Fibroblast of villous mesenchyme (primary cell): ENCODE results near the gene TMX2. TPM values are rescaled to one million over a fixed set of nuclear protein-coding genes. Genes with fewer than 3 reads are reported as not detected.
"Not testable (repeated sequence)": the region's sequence is repeated elsewhere in the genome, so short reads cannot be mapped to it uniquely, and the experiment has no call there.

Source experiments
- DNase-seq: peaks from one replicate; pipeline ENCODE4 v3.0.0-alpha.2; 2010; ENCODE audit warnings: low read depth
- H3K4me3 ChIP-seq: 2 replicates; pipeline ENCODE4 v1.5.1; 2011; ENCODE audit warnings: low read depth, mild to moderate bottlenecking, low read length
- CTCF ChIP-seq: IDR thresholded peaks from 2 replicates; pipeline ENCODE4 v1.5.1; 2012; ENCODE audit warnings: low read depth, mild to moderate bottlenecking, low read length; ENCODE audit not compliant: insufficient read depth
- total RNA-seq: library from RNA; depleted of rRNA; stranded (reverse); fragments of >200 nt; gene quantifications from 2 replicates; pipeline ENCODE4 v1.2.3, GENCODE V29; 2012

Gene TMX2
- total RNA-seq, 1 donor: 79.9 TPM

- H3K4me3 ChIP-seq: no peak overlapping the region
- TF ChIP-seq CTCF: no peak
- no peak for DNase-seq
Observed at GRCh38 chr11:57699813-57700212, 12.6 kb upstream of the TMX2 start.

GRCh38 chr11:57700425-57700824 lies 12.0 kb upstream of the TMX2 start:
- no peak for TF ChIP-seq CTCF
- DNase-seq: no peak
- H3K4me3 ChIP-seq: no peak overlapping the region

GRCh38 chr11:57703341-57703740 lies 9.1 kb upstream of the TMX2 start:
- H3K4me3 ChIP-seq: no peak overlapping the region
- no peak for TF ChIP-seq CTCF
- DNase-seq: no peak

- no peak for DNase-seq
- TF ChIP-seq CTCF: no peak
- H3K4me3 ChIP-seq: no peak overlapping the region
Observed at GRCh38 chr11:57704932-57705331, 7.5 kb upstream of the TMX2 start.

DNA sequence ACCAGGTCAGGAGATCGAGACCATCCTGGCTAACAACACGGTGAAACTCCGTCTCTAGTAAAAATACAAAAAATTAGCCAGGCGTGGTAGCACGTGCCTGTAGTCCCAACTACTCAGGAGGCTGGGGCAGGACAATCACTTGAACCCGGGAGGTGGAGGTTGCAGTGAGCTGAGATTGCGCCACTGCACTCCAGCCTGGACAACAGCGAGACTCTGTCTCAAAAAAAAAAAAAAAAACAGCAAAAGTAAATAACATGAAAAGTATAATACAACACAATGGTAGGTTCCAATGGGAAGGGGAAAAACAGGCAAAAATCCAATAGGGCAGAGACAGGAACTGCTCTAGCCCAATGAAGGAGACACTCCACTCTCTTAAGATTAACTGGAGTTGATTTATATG lies 7.0 kb upstream of the TMX2 start:
- DNase-seq: not testable (repeated sequence)

DNA sequence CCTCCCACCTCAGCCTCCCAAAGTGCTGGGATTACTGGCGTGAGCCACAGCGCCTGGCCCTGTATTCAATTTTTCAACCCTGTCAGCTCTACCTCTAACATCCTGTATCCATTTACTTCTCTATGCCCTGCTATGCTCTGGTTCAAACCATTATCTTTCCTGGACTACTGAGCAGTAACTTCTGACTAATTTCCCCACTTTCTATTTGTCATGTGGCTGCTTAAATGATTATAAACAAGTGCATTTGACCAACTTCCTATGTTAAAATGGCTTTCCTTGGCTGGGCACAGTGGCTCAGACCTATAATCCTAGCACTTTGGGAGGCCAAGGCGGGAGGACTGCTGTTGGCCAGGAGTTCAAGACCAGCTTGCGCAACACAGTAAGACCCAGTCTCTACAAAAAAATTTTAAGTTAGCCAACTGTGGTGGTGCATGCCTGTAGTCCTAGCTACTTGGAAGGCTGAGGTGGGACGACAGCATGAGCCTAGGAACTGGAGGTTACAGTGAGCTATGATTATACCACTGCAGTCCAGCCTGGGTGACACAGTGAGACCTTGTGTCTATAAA lies 2.5 kb upstream of the TMX2 start:
- H3K4me3 ChIP-seq: no peak overlapping the region
- no peak for DNase-seq
- no peak for TF ChIP-seq CTCF

More for the DNA sequence above, 7.0 kb upstream of the TMX2 start:
- H3K4me3 ChIP-seq: not testable (repeated sequence)

- peak; percentile 80 for DNase-seq
- peak within 1 kb of the TSS; percentile 97 for H3K4me3 ChIP-seq
- TF ChIP-seq CTCF: no peak
Observed at GRCh38 chr11:57711414-57712255, 758 bp upstream of the TMX2 start, which contains the start of gene MED19. TSS of gene MED19 (minus strand) at chr11:57712215. CDS start at chr11:57712179, 36 bp downstream.
